Measurements from ENCODE around the gene TMEM87A. TPM values are rescaled to one million over a fixed set of nuclear protein-coding genes. Genes with fewer than 3 reads are reported as not detected.

The TMEM87A gene
- total RNA-seq, 4 donors from 2014 or later = 52.6 to 102 (median 82.5) TPM

GRCh38 chr15:42215913-42216829 is 57.1 kb downstream of the TMEM87A start:
- Histone ChIP-seq H3K9me3 (no peaks in the 10 kb centered on the region), H3K36me3 (peaks cover 0 to 100% (median 14%) of the 10 kb centered on the region in 3 donors), H3K27ac (no peak overlapping the region), H3K4me3 (no peak overlapping the region), H3K27me3 (no peaks in the 10 kb centered on the region), H3K4me1 (no peaks in the 10 kb centered on the region)
- DNase-seq = no peak
- WGBS, 2 donors = 88 to 93% methylated on average over 4 of the region's 4 CpGs
- intact Hi-C loops (cut with DNase I) = no loop called here
- TF ChIP-seq, protein P1, sequence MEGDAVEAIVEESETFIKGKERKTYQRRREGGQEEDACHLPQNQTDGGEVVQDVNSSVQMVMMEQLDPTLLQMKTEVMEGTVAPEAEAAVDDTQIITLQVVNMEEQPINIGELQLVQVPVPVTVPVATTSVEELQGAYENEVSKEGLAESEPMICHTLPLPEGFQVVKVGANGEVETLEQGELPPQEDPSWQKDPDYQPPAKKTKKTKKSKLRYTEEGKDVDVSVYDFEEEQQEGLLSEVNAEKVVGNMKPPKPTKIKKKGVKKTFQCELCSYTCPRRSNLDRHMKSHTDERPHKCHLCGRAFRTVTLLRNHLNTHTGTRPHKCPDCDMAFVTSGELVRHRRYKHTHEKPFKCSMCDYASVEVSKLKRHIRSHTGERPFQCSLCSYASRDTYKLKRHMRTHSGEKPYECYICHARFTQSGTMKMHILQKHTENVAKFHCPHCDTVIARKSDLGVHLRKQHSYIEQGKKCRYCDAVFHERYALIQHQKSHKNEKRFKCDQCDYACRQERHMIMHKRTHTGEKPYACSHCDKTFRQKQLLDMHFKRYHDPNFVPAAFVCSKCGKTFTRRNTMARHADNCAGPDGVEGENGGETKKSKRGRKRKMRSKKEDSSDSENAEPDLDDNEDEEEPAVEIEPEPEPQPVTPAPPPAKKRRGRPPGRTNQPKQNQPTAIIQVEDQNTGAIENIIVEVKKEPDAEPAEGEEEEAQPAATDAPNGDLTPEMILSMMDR (IDR thresholded peaks at IDR 0.05) = no peak
- TF ChIP-seq POLR2A (IDR thresholded peaks at IDR 0.05) = no peak

DNA sequence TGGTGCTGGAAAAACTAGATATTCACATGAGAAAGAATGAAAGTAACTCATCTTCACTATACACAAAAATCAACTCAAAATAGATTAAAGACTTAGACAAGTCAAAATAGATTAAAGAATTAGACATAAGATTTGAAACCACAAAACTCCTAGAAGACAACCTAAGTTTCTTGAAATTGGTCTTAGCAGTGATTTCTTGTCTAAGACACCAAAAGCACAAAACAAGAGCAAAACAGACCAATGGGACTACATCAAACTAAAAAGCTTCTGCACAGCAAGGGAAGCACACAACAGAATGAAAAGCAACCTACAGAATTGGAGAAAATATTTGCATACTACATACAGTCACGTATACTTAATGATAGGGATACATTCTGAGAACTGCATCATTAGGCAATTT is 58.6 kb downstream of the TMEM87A start:
- no peak for DNase-seq
- 86 to 94% methylated on average over 1 of the region's 1 CpG for WGBS, 2 donors
- Histone ChIP-seq H3K27me3 (no peaks in the 10 kb centered on the region), H3K27ac (no peak overlapping the region), H3K36me3 (peaks cover 4 to 99% (median 20%) of the 10 kb centered on the region in 3 donors), H3K4me3 (no peak overlapping the region), H3K9me3 (no peaks in the 10 kb centered on the region), H3K4me1 (no peaks in the 10 kb centered on the region)
- intact Hi-C loops (cut with DNase I) = no loop called here
- TF ChIP-seq, protein P1 (IDR thresholded peaks at IDR 0.05) = no peak
- no peak for TF ChIP-seq POLR2A (IDR thresholded peaks at IDR 0.05)

DNA sequence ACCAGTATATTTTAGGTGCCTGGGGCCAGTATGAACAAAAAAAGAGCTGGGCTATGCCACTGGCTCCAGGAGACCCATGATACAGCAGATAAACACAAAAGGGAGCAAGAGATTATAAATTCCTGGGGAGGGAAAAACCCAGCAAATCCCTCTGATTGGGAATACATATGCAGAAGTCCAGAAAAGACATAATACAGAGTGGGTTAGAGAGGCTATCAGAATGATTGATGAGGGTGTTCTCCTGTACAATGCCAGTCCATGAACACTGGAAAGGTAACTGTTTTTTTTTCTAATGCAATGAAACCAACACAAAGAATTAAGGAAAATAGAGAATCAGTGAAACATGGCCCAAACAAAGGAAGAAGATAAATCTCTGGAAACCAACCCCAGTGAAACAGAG is 59.7 kb downstream of the TMEM87A start:
- no peak for TF ChIP-seq POLR2A (IDR thresholded peaks at IDR 0.05)
- TF ChIP-seq, protein P1 (IDR thresholded peaks at IDR 0.05) = no peak
- no peak overlapping the region for H3K27ac ChIP-seq
- no peaks in the 10 kb centered on the region for H3K9me3 ChIP-seq
- H3K27me3 ChIP-seq = no peaks in the 10 kb centered on the region
- H3K4me3 ChIP-seq = no peak overlapping the region
- no peak for DNase-seq
- intact Hi-C loops (cut with DNase I) = no loop called here
- H3K36me3 ChIP-seq = peaks cover 4 to 93% (median 16%) of the 10 kb centered on the region in 3 donors
- peaks cover 0 to 2% (median 0%) of the 10 kb centered on the region in 3 donors for H3K4me1 ChIP-seq

DNA sequence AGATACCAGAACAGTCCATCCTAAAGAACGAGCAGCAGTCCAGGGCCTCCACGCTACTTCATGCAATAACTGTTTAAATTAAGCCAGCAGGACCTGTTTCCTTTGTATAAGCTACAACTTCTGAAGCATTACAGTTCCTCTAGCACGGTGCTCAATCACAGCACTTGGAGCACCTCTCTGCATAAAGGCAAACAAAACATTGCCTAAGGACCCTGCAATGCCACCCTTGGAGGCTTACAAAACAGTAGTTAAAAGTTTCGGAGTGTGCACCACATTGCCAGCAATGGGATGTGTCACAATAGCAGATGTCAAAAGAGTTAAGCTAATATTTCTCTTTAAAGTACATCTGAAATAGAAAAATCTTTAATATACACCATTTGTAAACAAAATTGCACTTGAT is 62.5 kb downstream of the TMEM87A start:
- Histone ChIP-seq H3K4me1 (peaks cover 7 to 26% (median 17%) of the 10 kb centered on the region in 3 donors), H3K27ac (no peak overlapping the region), H3K27me3 (no peaks in the 10 kb centered on the region), H3K36me3 (peaks cover 4 to 65% (median 11%) of the 10 kb centered on the region in 3 donors), H3K4me3 (no peak overlapping the region), H3K9me3 (no peaks in the 10 kb centered on the region)
- TF ChIP-seq, protein P1 (IDR thresholded peaks at IDR 0.05) = no peak
- TF ChIP-seq POLR2A (IDR thresholded peaks at IDR 0.05) = no peak
- no peak for DNase-seq
- intact Hi-C loops (cut with DNase I) = no loop called here
- WGBS, 2 donors = 75 to 89% methylated on average over 4 of the region's 4 CpGs

Data from esophagus squamous epithelium (tissue), 5 donors.